Suprapubic skin (tissue), 3 donors: Measurements from ENCODE around the gene GOLGA6A.

Experiments
- CTCF ChIP-seq, 2 donors: fragments of 200-600 bp in 1 of 2; fragments of 450-650 bp in 1 of 2; sonication (generic) in 1 of 2; IDR thresholded peaks; one replicate each; pipeline ENCODE4 v1.5.1; 2016 to 2019; ENCODE audit warnings: antibody characterized with exemption in 2 of 2, mild to moderate bottlenecking in 1 of 2, moderate library complexity in 1 of 2
- POLR2A ChIP-seq, 2 donors: fragments of 450-650 bp; IDR thresholded peaks; one replicate each; pipeline ENCODE4 v1.6.1; 2017; ENCODE audit warnings: antibody characterized with exemption in 2 of 2, mild to moderate bottlenecking in 2 of 2, moderate library complexity in 2 of 2

- no peak for TF ChIP-seq CTCF (IDR thresholded peaks at IDR 0.05)
- no peak for TF ChIP-seq POLR2A (IDR thresholded peaks at IDR 0.05)
These were observed 38.1 kb upstream of the GOLGA6A start for GRCh38 chr15:74120426-74120825.
